Epithelial cell of prostate (primary cell): ENCODE measurements around the gene TFF1.

Source experiments
- DNase-seq: peaks from one replicate; pipeline ENCODE4 v3.0.0-alpha.2; 2011; ENCODE audit warnings: low read depth, low spot score
- H3K27ac ChIP-seq: fragments of 450-650 bp; 2 replicates; pipeline ENCODE4 v1.5.1; 2017; ENCODE audit warnings: mild to moderate bottlenecking

Gene TFF1

DNA sequence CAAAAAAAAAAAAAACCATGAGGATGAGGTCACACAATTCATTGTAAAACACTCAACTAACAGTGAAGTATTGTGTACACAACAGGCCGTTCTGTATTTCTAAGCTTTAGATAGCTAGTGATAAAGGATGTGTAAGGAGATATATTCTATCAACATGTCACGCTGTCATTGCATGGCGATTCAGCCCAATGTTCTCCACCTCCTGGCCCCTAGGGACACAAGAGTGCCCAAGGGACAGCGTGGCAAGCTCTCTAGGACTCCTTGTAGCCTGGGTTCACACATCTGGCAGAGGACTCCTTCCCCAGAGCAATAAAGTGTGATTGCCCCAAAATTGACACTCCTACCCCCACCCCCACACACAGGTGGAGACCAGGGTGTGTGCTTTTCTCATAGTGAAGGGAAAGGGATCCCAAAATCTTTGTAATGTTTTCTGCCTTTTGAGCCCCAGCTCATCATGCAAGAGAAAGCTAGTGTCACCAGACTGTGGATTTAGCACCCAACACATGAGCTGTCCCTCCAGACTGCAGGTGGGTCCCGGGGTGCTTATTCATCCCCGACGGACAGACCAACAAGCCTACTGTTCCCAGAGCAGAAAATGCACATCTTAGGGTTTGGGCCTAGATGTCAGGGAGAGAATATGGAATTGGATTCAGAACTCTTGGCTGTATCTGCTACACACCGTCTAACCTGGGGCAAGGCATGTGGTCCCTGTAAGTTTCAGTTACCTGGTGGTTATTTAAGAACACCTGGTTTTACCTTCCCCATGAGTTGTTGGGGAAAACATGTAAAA is 18.0 kb upstream of the TFF1 start:
- DNase-seq = no peak
- H3K27ac ChIP-seq = no peak overlapping the region

- no peak overlapping the region for H3K27ac ChIP-seq
- no peak for DNase-seq
Observed at GRCh38 chr21:42383331-42383730, 17.0 kb upstream of the TFF1 start.

DNA sequence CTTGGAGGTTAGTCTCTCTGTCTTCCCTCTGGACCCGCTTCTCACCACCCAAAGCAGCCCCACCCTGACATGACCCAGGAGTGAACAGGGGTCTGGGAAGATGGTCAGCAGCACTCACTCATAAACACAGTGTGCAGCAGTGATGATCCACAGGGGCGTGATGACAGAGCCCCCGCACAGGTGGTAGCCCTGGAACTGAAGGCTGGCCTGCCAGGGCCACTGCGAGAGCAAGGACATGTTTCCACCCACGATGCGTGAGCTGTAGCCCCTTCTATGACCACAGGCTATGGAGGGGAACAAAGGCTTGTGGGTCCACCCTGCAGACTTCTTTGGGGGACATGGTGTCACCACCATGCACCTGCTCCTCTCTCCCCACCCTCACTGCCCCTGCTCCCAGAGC is 16.6 kb upstream of the TFF1 start:
- DNase-seq = no peak
- H3K27ac ChIP-seq = no peak overlapping the region

DNA sequence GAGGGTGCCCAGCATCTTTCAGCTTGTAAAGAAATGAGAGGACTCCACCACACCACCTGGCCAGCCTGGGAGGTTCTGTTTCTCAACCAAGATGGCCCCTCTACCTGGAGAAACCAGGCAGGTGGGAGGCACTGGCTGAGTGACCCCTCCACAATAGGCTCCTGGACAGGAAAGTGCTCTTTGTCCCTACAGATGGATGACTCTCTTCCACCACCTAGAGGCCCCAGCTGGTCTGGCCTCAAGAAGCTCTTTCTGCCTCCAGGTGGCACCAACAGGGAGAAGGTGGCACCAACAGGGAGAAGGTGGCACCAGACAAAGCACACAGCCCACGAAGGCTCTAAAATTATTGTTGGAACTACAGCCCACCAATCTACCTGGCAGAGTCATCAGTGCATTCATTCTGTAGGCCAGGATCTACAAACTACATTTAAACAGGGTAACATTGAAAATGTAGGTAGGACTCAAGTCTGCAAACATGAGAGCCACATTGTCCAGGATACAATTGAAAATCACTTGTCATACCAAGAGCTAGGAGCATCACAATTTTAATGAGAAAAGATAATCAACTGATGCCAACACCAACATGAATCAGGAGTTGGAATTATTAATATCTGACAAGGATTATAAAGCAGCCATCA is 15.1 kb upstream of the TFF1 start:
- DNase-seq = no peak
- no peak overlapping the region for H3K27ac ChIP-seq

DNA sequence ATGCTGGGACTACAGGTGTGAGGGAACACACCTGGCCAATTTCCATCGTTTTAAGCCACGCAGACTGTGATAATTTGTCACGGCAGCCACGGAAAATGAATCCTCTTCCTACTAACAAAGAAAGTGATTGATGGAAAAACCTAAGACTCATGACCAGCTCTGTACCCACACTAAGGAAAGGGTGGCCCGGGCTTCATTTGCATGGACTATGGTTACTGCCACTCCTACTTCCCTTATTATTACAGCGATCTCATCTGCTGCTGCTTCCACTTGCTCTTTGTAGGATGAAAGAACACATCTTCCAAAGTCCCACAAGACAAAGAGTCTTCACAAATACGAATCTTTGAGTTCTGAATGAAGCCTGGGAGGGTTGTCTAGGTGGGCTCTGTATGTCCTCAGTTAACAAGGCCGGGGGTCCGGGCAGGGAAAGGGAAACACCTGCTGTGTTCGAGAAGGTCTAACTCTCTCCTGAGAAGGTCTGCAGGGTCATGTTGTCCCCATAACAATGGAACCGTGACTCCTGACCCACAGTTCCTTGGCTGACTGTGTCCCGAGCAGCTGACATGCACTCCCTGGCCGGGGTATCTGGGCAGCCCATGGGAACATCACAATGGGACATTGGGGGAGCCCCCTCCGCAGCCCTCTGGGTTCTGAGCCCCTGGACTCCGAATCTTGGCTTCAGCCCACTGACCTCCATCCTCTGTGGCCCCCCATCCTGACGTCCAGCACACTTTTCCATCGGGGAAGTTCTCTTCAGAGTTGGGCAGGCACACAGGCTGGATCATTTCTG is 13.3 kb upstream of the TFF1 start:
- DNase-seq = no peak
- no peak overlapping the region for H3K27ac ChIP-seq

DNA sequence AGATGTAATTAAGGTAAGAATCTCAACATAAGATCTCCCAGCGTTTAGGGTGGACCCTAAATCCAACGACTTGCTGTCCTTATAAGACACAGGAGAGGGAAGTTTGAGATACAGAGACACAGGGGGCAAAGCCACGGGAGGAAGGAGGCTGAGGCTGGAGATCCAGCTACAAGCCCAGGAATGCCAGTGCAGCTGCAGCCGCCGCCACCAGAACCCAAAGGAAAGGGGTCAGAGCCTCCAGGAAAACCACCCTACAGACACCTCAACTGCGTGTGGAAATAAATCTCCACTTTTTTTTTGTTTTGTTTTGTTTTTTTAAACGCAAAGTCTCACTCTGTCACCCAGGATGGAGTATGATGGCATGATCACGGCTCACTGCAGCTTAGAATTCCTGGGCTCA is 12.1 kb upstream of the TFF1 start:
- DNase-seq = no peak
- no peak overlapping the region for H3K27ac ChIP-seq

DNA sequence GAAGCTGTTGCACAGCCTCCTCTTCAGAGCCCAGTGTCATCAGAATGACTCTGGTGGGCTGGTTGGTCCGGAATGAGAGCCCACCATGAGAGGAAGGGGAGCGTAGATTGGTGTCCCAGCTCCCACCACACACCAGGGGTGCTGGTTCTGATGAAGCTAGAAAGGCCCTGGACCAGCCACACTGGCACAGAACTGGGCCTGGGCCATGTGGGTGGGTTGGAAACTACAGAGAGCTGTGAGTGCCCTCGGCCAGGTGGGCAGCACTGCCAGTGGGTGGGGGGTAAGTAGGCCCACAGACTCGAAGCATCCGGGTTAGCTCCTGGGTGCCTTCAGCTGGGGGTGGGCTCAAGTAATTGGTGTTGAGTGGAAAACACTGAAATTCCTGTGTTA is 11.6 kb upstream of the TFF1 start:
- DNase-seq = no peak
- no peak overlapping the region for H3K27ac ChIP-seq

GRCh38 chr21:42377211-42377950 is 11.0 kb upstream of the TFF1 start:
- no peak for DNase-seq
- H3K27ac ChIP-seq = no peak overlapping the region

DNA sequence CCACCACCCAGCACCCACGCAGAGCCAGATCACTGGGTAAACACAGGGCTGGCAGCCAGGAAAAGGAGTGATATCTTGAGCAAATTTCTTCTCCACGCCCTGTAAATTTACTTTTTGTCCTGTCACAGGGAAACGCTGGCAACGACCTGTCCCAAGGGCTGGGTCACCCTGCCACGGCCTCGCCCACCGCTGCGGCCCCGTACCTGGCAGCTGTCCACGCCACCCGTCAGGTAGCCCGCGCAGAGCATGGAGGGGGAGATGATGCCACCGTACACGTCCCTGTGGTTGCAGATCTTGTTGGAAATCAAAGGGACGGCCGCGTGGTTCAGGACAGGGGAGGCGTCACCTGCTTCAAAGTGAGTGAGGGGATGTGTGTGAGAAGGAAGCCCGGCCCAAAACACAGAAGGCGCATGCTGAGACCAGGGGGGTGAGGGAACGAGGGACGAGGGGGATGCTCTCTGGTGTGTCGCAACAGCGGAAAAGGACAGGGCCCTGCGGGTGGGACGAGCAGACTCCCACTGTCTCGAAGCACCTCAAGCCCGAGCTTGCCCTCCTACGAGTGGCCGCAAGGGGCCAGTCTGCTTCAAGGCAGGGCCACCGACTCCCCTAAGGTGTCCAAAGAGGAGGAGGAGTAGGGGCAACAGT is 10.1 kb upstream of the TFF1 start:
- DNase-seq = no peak
- no peak overlapping the region for H3K27ac ChIP-seq

- H3K27ac ChIP-seq = no peak overlapping the region
- no peak for DNase-seq
Observed at GRCh38 chr21:42375966-42376337, 9.6 kb upstream of the TFF1 start.

GRCh38 chr21:42375506-42375905 is 9.2 kb upstream of the TFF1 start:
- H3K27ac ChIP-seq = no peak overlapping the region

GRCh38 chr21:42374864-42375499 is 8.6 kb upstream of the TFF1 start:
- H3K27ac ChIP-seq = no peak overlapping the region
- DNase-seq = no peak

More at GRCh38 chr21:42375506-42375905, 9.2 kb upstream of the TFF1 start:
- no peak for DNase-seq

DNA sequence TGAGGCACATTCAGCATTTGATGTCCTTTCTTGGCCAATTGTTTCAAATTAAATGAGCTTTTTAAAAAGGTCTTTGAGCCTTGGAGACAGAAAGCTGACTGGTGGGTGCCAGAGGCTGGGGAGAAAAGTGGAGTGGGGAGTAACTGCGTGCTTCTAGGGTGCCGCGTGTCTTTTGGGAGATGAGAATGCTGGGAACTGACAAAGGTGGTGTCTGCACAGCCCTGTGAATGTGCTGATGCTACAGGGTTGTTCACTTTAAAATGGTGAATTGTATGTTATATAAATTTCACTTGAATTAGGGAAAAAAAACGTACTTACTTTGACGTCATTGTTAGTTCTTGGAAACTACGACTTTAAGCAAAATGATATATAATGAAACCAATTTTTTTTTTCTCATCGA is 8.1 kb upstream of the TFF1 start:
- H3K27ac ChIP-seq = no peak overlapping the region
- DNase-seq = no peak

DNA sequence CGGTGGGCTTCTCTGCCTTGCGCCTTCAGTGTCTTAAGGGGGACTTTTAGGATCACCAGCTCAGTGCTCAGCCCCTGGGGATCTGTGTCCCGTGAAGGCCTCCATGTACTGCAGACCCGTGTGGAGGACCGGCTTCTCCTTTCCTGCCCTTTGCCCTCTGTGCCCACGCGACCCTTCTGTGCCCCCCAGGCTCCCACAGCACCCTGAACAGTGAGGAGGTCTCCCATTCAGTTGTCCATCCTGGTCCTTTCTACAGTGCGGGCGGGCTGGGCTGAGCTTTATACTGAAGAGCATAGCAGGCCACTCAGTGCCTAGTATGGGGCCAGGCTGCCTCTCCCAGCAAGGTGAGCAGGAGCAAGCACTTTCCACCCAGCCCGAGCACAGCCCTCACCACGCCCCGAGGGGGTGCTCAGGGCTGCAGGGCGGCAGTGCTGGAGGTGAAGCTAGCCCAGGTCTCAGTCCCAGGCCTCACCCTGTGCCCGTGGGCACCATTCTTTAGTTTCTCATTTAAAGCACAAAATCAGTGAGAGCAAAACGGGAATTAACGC is 7.6 kb upstream of the TFF1 start:
- H3K27ac ChIP-seq = no peak overlapping the region
- no peak for DNase-seq

DNA sequence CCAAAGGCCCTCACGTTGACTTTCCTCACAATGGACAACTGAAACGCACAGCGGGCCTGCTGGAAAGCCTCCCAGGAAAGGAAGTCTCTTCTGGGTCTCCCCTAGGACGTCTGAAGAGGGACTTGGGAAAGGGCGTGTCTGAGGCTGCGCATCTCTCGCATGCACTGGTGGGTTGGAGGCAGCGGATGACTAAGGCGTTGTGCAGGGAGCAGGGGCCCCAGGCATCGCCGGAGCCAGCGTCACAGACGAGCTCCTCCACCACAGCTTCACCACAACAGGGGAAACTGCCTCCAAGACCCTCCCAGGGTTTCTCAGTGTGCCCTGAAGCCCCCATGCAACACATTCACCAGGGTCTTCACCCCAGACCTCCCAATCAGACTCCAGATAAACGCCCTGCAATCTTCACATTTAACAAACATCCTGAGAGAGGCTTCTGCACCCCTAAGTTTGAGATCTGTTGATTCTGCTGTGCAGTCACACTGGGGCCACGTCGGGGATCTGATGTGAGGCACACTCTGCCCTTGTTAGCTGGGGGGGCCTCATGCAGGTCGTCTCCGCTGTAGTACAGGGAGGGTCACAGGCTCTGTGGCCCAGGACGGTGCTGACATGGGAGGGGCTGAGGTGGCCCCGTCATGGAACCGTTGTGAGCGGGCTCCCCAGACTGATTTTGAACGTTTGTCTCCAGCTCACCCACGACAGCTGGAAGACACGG is 7.0 kb upstream of the TFF1 start:
- no peak for DNase-seq
- no peak overlapping the region for H3K27ac ChIP-seq

DNA sequence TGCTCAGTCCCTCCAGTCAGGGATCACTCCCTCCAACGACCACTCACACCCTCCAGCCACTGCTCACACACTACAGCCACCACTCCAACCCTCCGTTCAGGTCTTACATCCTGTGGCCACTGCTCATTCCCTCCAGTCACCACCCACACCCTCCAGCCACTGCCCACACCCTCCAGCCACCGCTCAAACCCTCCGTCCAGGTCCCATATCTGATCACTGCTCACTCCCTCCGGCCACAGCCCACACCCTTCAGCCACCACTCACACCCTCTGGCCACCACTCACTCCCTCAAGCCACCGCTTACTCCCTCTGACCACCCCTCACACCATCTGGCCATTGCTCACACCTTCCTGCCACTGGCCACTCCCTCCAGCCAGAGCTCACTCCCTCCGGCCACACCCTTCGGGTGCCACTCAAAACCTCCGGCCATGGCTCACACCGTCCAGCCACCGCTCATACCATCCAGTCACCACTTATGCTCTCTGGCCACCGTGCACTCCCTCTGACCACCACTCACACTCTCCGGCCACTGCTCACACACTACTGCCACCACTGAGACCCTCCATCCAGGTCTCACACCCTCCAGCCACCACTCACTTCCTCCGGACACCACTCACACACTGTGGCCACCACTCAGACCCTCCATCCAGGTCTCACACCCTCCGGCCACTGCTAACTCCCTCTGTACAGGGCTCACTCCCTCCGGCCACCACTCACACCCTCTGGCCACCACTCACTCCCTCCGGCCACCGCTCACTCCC is 4.7 kb upstream of the TFF1 start:
- H3K27ac ChIP-seq = no peak overlapping the region
- DNase-seq = no peak

- H3K27ac ChIP-seq = no peak overlapping the region
- no peak for DNase-seq
Observed at GRCh38 chr21:42369821-42370220, 3.5 kb upstream of the TFF1 start.
